ENCODE data around the gene KLF12. TPM values are rescaled to one million over a fixed set of nuclear protein-coding genes. Genes with fewer than 3 reads are reported as not detected.

The KLF12 gene
- total RNA-seq, 1 donor from 2014 or later: 26.9 TPM

- Mint-ChIP-seq H3K27ac (ENCODE audit: unreplicated experiment) (no peak overlapping the region), H3K27me3 (ENCODE audit: unreplicated experiment) (peaks cover 2% of the 10 kb centered on the region), H3K36me3 (ENCODE audit: low read depth, unreplicated experiment) (no peaks in the 10 kb centered on the region), H3K4me1 (ENCODE audit: unreplicated experiment) (peaks cover 3% of the 10 kb centered on the region), H3K9me3 (ENCODE audit: unreplicated experiment) (no peaks in the 10 kb centered on the region), H3K4me3 (ENCODE audit: unreplicated experiment) (no peak overlapping the region)
- no peak for TF ChIP-seq CTCF (IDR thresholded peaks at IDR 0.05; ENCODE audit: unreplicated experiment)
- DNase-seq (ENCODE audit: low spot score): no peak
Measured at GRCh38 chr13:74110053-74110452, 24.2 kb downstream of the KLF12 start.

- Mint-ChIP-seq H3K4me1 (ENCODE audit: unreplicated experiment) (peaks cover 3% of the 10 kb centered on the region), H3K27me3 (ENCODE audit: unreplicated experiment) (peaks cover 2% of the 10 kb centered on the region), H3K36me3 (ENCODE audit: low read depth, unreplicated experiment) (no peaks in the 10 kb centered on the region), H3K9me3 (ENCODE audit: unreplicated experiment) (no peaks in the 10 kb centered on the region), H3K4me3 (ENCODE audit: unreplicated experiment) (no peak overlapping the region), H3K27ac (ENCODE audit: unreplicated experiment) (no peak overlapping the region)
- DNase-seq (ENCODE audit: low spot score): no peak
- no peak for TF ChIP-seq CTCF (IDR thresholded peaks at IDR 0.05; ENCODE audit: unreplicated experiment)
Measured at GRCh38 chr13:74107598-74107997, 26.6 kb downstream of the KLF12 start.

GRCh38 chr13:74105871-74106270 lies 28.3 kb downstream of the KLF12 start:
- peaks cover 2% of the 10 kb centered on the region for H3K27me3 Mint-ChIP-seq (ENCODE audit: unreplicated experiment)
- H3K4me3 Mint-ChIP-seq (ENCODE audit: unreplicated experiment): no peak overlapping the region
- peaks cover 10% of the 10 kb centered on the region for H3K36me3 Mint-ChIP-seq (ENCODE audit: low read depth, unreplicated experiment)
- peaks cover 4% of the 10 kb centered on the region for H3K9me3 Mint-ChIP-seq (ENCODE audit: unreplicated experiment)
- H3K4me1 Mint-ChIP-seq (ENCODE audit: unreplicated experiment): peaks cover 3% of the 10 kb centered on the region
- DNase-seq (ENCODE audit: low spot score): no peak
- H3K27ac Mint-ChIP-seq (ENCODE audit: unreplicated experiment): no peak overlapping the region
- TF ChIP-seq CTCF (IDR thresholded peaks at IDR 0.05; ENCODE audit: unreplicated experiment): no peak

GRCh38 chr13:74104661-74105275 lies 29.4 kb downstream of the KLF12 start:
- Mint-ChIP-seq H3K4me3 (ENCODE audit: unreplicated experiment) (no peak overlapping the region), H3K9me3 (ENCODE audit: unreplicated experiment) (peaks cover 5% of the 10 kb centered on the region), H3K36me3 (ENCODE audit: low read depth, unreplicated experiment) (peaks cover 10% of the 10 kb centered on the region), H3K27ac (ENCODE audit: unreplicated experiment) (no peak overlapping the region), H3K27me3 (ENCODE audit: unreplicated experiment) (peaks cover 4% of the 10 kb centered on the region), H3K4me1 (ENCODE audit: unreplicated experiment) (no peaks in the 10 kb centered on the region)
- DNase-seq (ENCODE audit: low spot score): no peak
- no peak for TF ChIP-seq CTCF (IDR thresholded peaks at IDR 0.05; ENCODE audit: unreplicated experiment)

- H3K4me3 Mint-ChIP-seq (ENCODE audit: unreplicated experiment): no peak overlapping the region
- TF ChIP-seq CTCF (IDR thresholded peaks at IDR 0.05; ENCODE audit: unreplicated experiment): no peak
- H3K27me3 Mint-ChIP-seq (ENCODE audit: unreplicated experiment): peaks cover 5% of the 10 kb centered on the region
- H3K27ac Mint-ChIP-seq (ENCODE audit: unreplicated experiment): no peak overlapping the region
- no peak for DNase-seq (ENCODE audit: low spot score)
- peaks cover 5% of the 10 kb centered on the region for H3K9me3 Mint-ChIP-seq (ENCODE audit: unreplicated experiment)
- H3K4me1 Mint-ChIP-seq (ENCODE audit: unreplicated experiment): no peaks in the 10 kb centered on the region
- H3K36me3 Mint-ChIP-seq (ENCODE audit: low read depth, unreplicated experiment): peaks cover 10% of the 10 kb centered on the region
Measured at GRCh38 chr13:74103970-74104555, 30.1 kb downstream of the KLF12 start.

All from endothelial cell (in vitro differentiated cells).